NCI-H146 (cell line): ENCODE data around the gene PVALB.

Experiments
- DNase-seq: peaks from one replicate; lab custom pipeline; 2025; lab: John Stamatoyannopoulos, UW

The PVALB gene

GRCh38 chr22:36816636-36817524 is at the start of gene PVALB:
Gene PVALB, minus strand, starts transcription at chr22:36817035. Its CDS starts 30 bp downstream, at chr22:36817005.
- peak; percentile 9 for DNase-seq

GRCh38 chr22:36865346-36865745 is 48.5 kb upstream of the PVALB start:
- DNase-seq, result no peak

DNA sequence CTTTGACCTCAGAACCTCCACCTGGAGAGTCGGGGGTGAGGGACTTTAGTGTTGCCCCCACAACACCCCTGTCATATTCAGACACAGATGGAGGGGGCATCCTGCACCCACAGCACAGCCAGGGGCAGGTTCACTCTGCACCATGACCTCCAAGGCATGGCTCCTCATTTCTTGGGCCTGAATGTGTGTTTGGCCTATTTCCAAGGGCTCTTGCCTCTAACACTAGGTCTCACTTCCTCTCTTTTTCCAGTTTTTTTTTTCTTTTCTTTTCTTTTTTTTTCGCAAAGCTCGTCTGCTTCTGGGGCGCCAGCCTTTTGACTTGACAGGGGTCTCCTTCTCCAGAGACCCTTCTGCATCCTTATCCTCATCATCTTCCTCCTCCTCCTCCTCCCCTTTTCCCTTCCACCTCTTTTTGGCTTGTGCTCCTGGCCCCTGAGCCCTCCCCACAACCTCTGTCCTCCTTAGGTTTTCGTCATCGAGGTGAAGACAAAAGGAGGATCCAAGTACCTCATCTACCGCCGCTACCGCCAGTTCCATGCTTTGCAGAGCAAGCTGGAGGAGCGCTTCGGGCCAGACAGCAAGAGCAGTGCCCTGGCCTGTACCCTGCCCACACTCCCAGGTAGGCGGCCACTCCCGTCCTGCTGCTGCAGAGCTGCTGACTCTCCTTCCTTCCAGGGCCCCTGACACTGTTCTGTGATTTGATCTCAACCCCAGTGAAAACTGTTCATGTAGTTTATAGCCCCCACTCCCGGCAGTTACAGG is 47.8 kb upstream of the PVALB start:
- DNase-seq, result no peak

DNA sequence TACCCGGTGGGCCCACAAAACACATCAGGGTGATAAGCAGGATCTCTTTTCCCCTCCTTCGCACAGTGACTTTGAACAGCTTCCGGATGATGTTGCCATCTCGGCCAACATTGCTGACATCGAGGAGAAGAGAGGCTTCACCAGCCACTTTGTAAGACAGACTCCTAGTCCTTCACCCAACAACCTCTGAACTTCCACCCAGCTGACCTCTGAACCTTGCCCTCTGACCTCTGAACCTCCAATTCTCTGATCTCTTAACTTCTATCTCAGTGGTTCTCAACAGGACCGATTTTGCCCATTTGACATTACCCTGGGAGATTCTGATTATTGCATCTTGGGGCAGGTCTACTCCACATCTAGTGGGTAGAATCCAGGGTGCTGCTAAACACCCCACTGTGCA is 47.1 kb upstream of the PVALB start:
- no peak for DNase-seq

DNA sequence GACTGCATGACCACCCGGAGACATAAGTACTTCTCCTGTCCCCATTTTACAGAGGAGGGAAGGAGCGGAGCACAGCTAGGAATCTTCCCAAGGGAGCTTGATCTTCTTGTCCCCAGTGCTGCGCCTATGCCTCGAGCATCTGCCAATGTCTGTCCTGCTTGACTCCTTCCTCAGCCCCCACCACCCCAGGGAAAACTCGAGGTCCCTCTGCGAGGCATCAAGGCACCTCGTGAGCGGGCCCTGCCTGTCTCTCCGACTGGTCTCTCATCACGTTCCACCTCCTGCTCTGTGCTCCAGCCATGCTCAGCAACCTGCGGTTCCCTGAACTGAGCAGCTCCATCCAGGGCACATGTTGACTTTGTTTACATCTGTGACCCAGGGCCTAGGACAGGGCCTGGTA is 46.4 kb upstream of the PVALB start:
- no peak for DNase-seq

- DNase-seq, result no peak
Observed at GRCh38 chr22:36862251-36863242, 45.7 kb upstream of the PVALB start.

DNA sequence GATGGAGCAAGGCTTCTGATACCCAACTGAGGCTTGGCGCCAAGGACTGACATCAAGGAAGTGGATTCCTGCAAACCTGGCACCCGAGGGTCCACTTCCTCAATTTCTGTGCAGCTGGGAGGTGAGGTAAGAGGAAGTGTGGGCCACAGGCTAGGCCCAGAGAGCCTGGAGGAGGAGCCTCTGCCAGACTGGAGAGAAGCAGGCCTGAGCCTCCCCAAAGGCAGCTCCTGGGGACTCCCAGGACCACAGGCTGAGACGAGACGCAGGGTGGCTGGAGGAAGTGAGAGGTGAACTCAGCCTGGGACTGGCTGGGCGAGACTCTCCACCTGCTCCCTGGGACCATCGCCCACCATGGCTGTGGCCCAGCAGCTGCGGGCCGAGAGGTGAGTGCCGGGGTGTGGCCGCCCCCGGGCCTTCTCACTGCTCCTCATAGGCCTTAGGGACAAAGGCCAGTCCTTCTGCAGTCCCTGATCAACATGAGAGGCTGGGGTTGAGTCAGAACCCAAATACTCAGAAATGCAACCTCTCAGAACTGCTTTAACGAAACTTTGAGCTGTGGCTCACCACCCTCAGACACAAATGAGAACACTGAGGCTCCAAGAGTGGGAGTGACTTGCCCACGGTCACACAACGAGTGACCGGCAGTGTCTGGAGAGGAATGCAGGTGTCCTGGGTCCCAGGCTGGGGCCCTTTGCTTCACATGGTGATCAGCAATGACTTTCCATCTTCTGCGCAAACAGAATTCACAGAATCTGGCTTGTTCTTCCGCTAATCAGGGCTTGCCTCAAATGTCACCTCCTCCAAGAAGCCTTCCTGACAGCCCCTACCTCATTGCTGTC is 44.2 kb upstream of the PVALB start, which contains the start of gene NCF4:
NCF4 (plus strand) TSS at position 186 of the 839 bp plus-strand sequence; CDS start at position 352, 166 bp downstream.
- DNase-seq, result no peak

DNA sequence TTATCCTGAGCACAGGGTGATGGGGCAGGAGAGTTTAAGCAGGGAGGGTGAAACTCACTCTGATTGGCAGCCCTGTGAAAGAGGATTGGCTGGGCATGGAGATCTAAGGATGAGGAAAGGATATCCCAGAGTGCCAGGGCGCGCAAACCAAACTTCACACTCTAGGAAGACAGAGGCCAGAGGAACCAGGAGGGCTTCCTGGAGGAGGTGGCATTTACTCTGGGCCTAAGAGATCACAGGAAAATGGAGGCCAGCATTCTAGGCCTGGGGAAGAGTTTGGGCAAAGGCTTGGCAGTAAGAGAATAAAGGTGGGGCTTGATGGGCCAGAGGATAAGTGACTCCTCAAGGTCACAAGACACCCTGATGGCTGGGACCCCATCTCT is 43.6 kb upstream of the PVALB start:
- no peak for DNase-seq

GRCh38 chr22:36860017-36860416 is 43.2 kb upstream of the PVALB start:
- no peak for DNase-seq

DNA sequence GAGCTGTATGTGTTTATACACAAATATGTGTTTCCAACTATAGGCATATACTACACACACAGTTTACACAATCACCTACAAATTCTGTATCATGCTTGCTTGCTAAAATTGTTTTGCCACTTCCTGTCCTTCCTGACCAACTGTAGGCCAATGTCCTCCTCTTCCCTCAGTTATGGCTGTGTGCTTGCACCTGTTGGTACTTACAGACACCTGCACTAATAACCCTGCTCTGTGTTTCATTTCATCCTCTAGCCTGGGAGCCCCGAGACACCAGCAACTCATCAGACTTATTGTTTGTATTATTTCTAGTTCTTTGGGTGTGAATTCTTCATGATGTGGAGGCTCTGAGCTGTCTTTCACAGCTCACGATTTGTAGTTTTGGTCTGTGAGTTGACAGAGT is 42.1 kb upstream of the PVALB start:
- no peak for DNase-seq

- DNase-seq, result no peak
Observed at GRCh38 chr22:36858156-36858555, 41.3 kb upstream of the PVALB start.

DNA sequence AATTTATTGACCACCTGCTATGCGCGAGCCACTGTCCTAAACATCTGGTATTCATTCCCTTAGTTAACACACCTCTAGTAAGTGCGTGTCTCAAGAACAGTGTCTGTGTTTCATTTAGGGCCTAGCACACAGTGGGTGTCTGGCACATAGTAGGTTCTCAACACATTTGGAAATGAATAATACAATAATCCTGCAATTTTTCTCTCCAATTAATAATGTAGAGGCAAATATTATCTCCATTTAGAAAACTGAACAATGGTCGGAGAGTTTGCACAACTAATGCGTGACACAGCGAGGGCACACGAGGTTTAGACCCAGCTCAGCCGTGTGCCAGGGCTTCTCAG is 39.9 kb upstream of the PVALB start:
- DNase-seq, result no peak

DNA sequence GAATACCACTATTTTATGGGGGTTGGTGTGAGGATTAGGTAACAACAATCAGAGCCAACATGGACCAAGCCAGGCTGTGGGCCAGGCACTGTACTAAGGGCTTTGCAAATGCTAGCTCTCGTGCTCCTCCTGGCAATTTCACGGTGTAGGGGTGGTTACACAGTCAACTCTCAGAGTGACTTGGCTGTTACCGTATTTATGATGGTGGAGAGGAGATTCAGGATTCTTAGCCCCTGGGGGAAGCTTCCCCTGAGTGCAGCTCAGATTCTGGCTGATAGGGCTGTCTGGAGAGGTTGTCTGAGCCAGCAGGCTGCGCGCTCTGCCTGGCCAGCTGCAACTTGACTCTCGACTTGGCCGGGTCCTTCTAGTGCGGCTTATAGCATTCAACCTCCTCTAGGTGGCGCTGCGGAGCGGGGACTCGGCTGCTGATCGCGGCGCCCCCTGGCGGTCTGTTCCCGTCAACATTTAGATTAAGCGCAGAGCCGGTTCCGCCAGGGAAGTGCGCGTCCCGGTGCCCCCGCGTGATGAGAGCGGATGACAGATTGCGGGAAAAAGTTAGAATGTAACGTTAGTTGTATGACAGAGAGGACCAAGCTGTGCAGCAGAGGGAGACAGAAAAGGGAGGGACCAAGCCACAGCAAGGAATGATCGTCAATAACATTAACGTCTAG is 39.4 kb upstream of the PVALB start:
- DNase-seq, result peak; percentile 47

- no peak for DNase-seq
Observed at GRCh38 chr22:36855478-36855877, 38.6 kb upstream of the PVALB start.

DNA sequence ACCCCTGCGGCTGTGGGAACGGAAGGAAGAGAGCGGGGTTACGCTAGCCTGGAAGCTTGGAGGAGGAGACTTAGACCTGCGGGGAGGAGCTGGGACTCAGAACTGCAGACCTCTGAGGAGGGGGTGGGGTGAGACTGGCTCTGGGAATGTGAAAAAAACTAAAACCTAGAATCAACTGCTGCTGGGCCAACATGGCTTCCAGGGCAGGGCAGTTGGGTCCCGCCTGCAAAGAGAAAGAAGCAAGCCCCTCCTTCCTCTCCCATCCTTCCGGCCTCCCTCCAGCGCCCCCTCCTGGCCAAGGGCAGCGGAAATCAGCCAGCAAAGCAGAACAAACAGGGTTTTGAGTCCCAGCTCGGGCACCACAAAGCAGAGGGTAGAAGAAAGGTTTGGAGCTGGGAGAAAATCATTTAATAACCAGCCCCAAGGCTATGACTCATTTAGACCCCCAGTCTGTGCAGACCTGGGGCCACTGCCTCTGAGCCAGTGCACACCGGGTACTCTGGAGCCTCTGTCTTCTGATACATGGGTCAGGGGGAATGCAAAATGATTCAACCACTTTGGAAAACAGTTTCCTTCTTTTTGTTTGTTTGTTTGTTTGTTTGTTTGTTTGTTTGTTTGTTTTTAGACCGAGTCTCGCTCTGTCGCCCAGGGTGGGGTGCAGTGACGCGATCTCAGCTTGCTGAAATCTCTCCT is 36.7 kb upstream of the PVALB start:
- DNase-seq, result no peak

- no peak for DNase-seq
Observed at GRCh38 chr22:36852056-36852973, 35.5 kb upstream of the PVALB start.

- DNase-seq, result no peak
Observed at GRCh38 chr22:36850682-36851081, 33.8 kb upstream of the PVALB start.

DNA sequence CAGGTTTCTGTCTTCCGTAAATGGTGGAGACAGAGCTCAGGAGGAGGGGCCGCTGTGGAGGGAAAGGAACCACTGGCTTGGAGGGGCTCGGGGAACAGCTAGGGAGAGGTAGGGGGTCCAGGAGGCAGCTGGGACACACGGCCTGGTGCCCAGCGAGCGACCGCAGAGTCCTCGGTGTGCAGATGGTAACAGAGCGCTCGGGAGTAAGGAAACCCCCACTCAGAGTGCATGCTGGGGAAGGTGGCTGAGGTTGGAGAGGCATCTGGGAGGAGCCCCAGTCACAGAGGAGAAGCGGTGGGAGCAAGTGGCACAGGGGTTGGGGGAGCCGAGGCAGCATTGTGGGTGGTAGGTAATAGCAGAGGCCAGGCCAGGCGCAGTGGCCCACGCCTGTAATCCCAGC is 33.2 kb upstream of the PVALB start:
- DNase-seq, result no peak

- DNase-seq, result no peak
Observed at GRCh38 chr22:36846949-36847348, 30.1 kb upstream of the PVALB start.
